ENCODE results near the gene MET.
"Not testable (repeated sequence)": the region's sequence is repeated elsewhere in the genome, so short reads cannot be mapped to it uniquely, and the experiment has no call there.

The MET gene

GRCh38 chr7:116806046-116806944 lies 134.3 kb downstream of the MET start:
- no peak overlapping the region for H3K27ac ChIP-seq (ENCODE audit: low read depth, low read length)
- H3K9ac ChIP-seq (ENCODE audit: low read length), result no peak overlapping the region

DNA sequence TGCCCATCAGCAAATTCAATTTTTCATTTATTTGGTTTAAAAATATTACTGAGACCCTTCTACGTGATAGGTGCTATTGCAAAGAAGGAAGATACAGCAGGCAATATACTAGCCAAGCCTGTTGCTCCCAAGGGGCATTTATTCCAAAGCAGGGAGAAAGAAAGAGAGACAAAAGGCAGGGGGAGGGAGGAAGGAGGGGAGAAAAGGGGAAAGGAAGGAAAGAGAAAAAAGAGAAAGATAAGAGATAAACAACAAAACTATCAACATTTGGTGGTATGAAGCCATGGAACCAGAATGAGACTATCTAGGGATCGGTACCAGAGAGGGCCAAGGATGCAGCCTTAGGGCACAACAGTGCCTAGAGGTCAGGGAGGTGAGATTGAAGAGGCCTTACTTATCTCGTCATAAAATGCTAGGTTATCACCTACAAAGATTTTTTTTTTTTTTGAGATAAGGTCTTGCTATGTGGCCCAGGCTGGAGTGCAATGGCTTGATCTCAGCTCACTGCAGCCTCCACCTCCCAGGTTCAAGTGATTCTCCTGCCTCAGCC lies 135.1 kb downstream of the MET start:
- Histone ChIP-seq H3K27ac (ENCODE audit: low read depth, low read length) (no peak overlapping the region), H3K36me3 (ENCODE audit: insufficient read depth, low read length) (no peaks in the 10 kb centered on the region), H3K9ac (ENCODE audit: low read length) (no peak overlapping the region), H3K27me3 (ENCODE audit: control insufficient read depth in 1 of 2, insufficient read depth in 2 of 2, low read length in 2 of 2) (no peaks in the 10 kb centered on the region), H3K4me1 (ENCODE audit: insufficient read depth, low read length) (peaks cover 27% of the 10 kb centered on the region), H3K4me3 (ENCODE audit: low read depth in 1 of 2, low read length in 2 of 2) (no peak overlapping the region), H3K9me3 (ENCODE audit: low read length) (no peaks in the 10 kb centered on the region)

More at GRCh38 chr7:116806046-116806944, 134.3 kb downstream of the MET start:
- H3K9me3 ChIP-seq (ENCODE audit: low read length), result no peaks in the 10 kb centered on the region
- H3K4me1 ChIP-seq (ENCODE audit: insufficient read depth, low read length), result peaks cover 27% of the 10 kb centered on the region
- no peaks in the 10 kb centered on the region for H3K27me3 ChIP-seq (ENCODE audit: control insufficient read depth in 1 of 2, insufficient read depth in 2 of 2, low read length in 2 of 2)
- H3K4me3 ChIP-seq (ENCODE audit: low read depth in 1 of 2, low read length in 2 of 2), result no peak overlapping the region
- no peaks in the 10 kb centered on the region for H3K36me3 ChIP-seq (ENCODE audit: insufficient read depth, low read length)

GRCh38 chr7:116809636-116810266 lies 137.8 kb downstream of the MET start:
- Histone ChIP-seq H3K4me3 (ENCODE audit: low read depth in 1 of 2, low read length in 2 of 2) (no peak overlapping the region), H3K36me3 (ENCODE audit: insufficient read depth, low read length) (no peaks in the 10 kb centered on the region), H3K27me3 (ENCODE audit: control insufficient read depth in 1 of 2, insufficient read depth in 2 of 2, low read length in 2 of 2) (no peaks in the 10 kb centered on the region), H3K9me3 (ENCODE audit: low read length) (no peaks in the 10 kb centered on the region), H3K27ac (ENCODE audit: low read depth, low read length) (no peak overlapping the region), H3K9ac (ENCODE audit: low read length) (no peak overlapping the region), H3K4me1 (ENCODE audit: insufficient read depth, low read length) (peaks cover 17% of the 10 kb centered on the region)

GRCh38 chr7:116810267-116811116 lies 138.5 kb downstream of the MET start:
- H3K27ac ChIP-seq (ENCODE audit: low read depth, low read length), result no peak overlapping the region
- no peaks in the 10 kb centered on the region for H3K27me3 ChIP-seq (ENCODE audit: control insufficient read depth in 1 of 2, insufficient read depth in 2 of 2, low read length in 2 of 2)
- no peak overlapping the region for H3K4me3 ChIP-seq (ENCODE audit: low read depth in 1 of 2, low read length in 2 of 2)
- no peaks in the 10 kb centered on the region for H3K9me3 ChIP-seq (ENCODE audit: low read length)
- no peak overlapping the region for H3K9ac ChIP-seq (ENCODE audit: low read length)
- peaks cover 10% of the 10 kb centered on the region for H3K4me1 ChIP-seq (ENCODE audit: insufficient read depth, low read length)
- H3K36me3 ChIP-seq (ENCODE audit: insufficient read depth, low read length), result no peaks in the 10 kb centered on the region

DNA sequence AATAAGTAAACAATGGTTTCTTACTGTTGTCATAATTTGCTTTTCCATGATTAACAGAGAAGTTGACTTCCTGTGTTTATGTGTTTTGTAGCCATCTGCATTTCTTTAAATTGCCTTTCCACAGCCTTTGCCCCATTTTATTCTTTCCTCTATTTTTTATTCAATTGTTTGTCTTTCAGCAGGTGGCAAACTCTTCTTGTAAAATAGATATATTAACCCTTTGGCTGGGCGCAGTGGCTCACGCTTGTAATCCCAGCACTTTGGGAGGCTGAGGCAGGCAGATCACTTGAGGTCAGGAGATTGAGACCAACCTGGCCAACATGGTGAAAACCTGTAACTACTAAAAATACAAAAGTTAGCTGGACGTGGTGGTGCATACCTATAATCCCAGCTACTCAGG lies 139.8 kb downstream of the MET start:
- no peaks in the 10 kb centered on the region for H3K27me3 ChIP-seq (ENCODE audit: control insufficient read depth in 1 of 2, insufficient read depth in 2 of 2, low read length in 2 of 2)
- no peak overlapping the region for H3K27ac ChIP-seq (ENCODE audit: low read depth, low read length)
- no peak overlapping the region for H3K9ac ChIP-seq (ENCODE audit: low read length)

GRCh38 chr7:116812860-116813259 lies 140.9 kb downstream of the MET start:
- no peak overlapping the region for H3K4me3 ChIP-seq (ENCODE audit: low read depth in 1 of 2, low read length in 2 of 2)
- H3K36me3 ChIP-seq (ENCODE audit: insufficient read depth, low read length), result no peaks in the 10 kb centered on the region
- H3K27me3 ChIP-seq (ENCODE audit: control insufficient read depth in 1 of 2, insufficient read depth in 2 of 2, low read length in 2 of 2), result no peaks in the 10 kb centered on the region
- H3K4me1 ChIP-seq (ENCODE audit: insufficient read depth, low read length), result peaks cover 6% of the 10 kb centered on the region
- no peak overlapping the region for H3K9ac ChIP-seq (ENCODE audit: low read length)
- H3K27ac ChIP-seq (ENCODE audit: low read depth, low read length), result no peak overlapping the region
- H3K9me3 ChIP-seq (ENCODE audit: low read length), result no peaks in the 10 kb centered on the region

More for the DNA sequence above, 139.8 kb downstream of the MET start:
- Histone ChIP-seq H3K36me3 (ENCODE audit: insufficient read depth, low read length) (no peaks in the 10 kb centered on the region), H3K9me3 (ENCODE audit: low read length) (no peaks in the 10 kb centered on the region), H3K4me1 (ENCODE audit: insufficient read depth, low read length) (peaks cover 6% of the 10 kb centered on the region), H3K4me3 (ENCODE audit: low read depth in 1 of 2, low read length in 2 of 2) (no peak overlapping the region)

DNA sequence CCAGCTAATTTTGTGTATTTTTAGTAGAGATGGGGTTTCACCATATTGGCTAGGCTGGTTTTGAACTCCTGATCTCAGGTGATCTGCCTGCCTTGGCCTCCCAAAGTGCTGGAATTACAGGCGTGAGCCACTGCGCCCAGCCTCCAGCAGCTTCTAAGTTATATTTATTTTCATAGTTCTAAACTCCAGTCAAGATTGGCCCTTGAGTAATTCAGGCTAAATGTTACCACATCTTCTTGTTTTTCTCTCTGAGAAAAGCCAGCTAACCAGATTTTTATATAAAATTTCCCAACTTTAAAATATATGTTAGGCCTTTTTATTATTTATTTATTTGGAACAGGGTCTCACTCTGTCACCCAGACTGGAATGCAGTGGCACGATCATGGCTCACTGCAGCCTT lies 141.4 kb downstream of the MET start:
- not testable (repeated sequence) for H3K9me3 ChIP-seq (ENCODE audit: low read length); H3K4me3 ChIP-seq (ENCODE audit: low read depth in 1 of 2, low read length in 2 of 2); H3K36me3 ChIP-seq (ENCODE audit: insufficient read depth, low read length); H3K9ac ChIP-seq (ENCODE audit: low read length); H3K27me3 ChIP-seq (ENCODE audit: control insufficient read depth in 1 of 2, insufficient read depth in 2 of 2, low read length in 2 of 2); H3K27ac ChIP-seq (ENCODE audit: low read depth, low read length); H3K4me1 ChIP-seq (ENCODE audit: insufficient read depth, low read length)

DNA sequence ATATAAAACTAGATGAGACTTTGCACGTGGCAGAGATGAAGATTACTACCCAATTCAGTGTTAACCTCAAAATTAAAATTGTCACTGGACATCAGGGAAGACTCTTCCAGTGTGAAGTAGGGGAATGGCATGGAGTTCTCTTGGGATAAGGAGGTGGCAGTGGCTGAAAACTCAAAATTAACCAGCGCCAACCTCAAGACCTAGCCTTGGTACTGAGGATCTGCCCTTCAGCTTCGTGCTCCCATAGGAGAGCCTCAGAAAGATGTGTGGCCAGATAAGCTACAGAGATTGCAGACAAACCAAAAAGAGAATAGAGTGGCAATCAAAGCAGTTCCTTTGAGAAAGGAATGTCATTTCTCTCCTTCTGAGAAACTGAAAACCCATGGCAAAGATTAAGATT lies 143.0 kb downstream of the MET start:
- Histone ChIP-seq H3K9ac (ENCODE audit: low read length) (no peak overlapping the region), H3K4me1 (ENCODE audit: insufficient read depth, low read length) (no peaks in the 10 kb centered on the region), H3K27ac (ENCODE audit: low read depth, low read length) (no peak overlapping the region)

GRCh38 chr7:116820149-116820548 lies 148.2 kb downstream of the MET start:
- Histone ChIP-seq H3K4me3 (ENCODE audit: low read depth in 1 of 2, low read length in 2 of 2) (no peak overlapping the region), H3K9ac (ENCODE audit: low read length) (no peak overlapping the region), H3K9me3 (ENCODE audit: low read length) (no peaks in the 10 kb centered on the region), H3K36me3 (ENCODE audit: insufficient read depth, low read length) (no peaks in the 10 kb centered on the region), H3K27ac (ENCODE audit: low read depth, low read length) (no peak overlapping the region), H3K4me1 (ENCODE audit: insufficient read depth, low read length) (no peaks in the 10 kb centered on the region), H3K27me3 (ENCODE audit: control insufficient read depth in 1 of 2, insufficient read depth in 2 of 2, low read length in 2 of 2) (no peaks in the 10 kb centered on the region)

More for the DNA sequence above, 143.0 kb downstream of the MET start:
- Histone ChIP-seq H3K36me3 (ENCODE audit: insufficient read depth, low read length) (no peaks in the 10 kb centered on the region), H3K27me3 (ENCODE audit: control insufficient read depth in 1 of 2, insufficient read depth in 2 of 2, low read length in 2 of 2) (no peaks in the 10 kb centered on the region), H3K9me3 (ENCODE audit: low read length) (no peaks in the 10 kb centered on the region), H3K4me3 (ENCODE audit: low read depth in 1 of 2, low read length in 2 of 2) (no peak overlapping the region)

GRCh38 chr7:116821647-116822046 lies 149.7 kb downstream of the MET start:
- not testable (repeated sequence) for H3K4me1 ChIP-seq (ENCODE audit: insufficient read depth, low read length); H3K9me3 ChIP-seq (ENCODE audit: low read length); H3K27ac ChIP-seq (ENCODE audit: low read depth, low read length)

DNA sequence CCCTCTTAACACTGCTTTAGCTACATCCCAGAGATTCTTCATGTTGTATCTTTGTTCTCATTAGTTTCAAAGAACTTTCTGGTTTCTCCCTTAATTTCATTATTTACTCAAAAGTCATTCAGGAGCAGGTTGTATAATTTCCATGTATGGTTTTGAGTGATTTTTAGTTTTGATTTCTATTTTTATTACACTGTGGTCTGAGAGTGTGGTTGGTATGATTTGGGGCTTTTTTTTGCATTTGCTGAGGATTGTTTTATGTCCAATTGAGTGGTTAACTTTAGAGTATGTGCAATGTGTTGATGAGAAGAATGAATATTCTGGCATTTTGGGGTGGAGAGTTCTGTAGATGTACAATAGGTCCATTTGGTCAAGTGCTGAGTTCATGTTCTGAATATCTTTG lies 152.5 kb downstream of the MET start:
- Histone ChIP-seq H3K9ac (ENCODE audit: low read length) (no peak overlapping the region), H3K27ac (ENCODE audit: low read depth, low read length) (no peak overlapping the region), H3K4me1 (ENCODE audit: insufficient read depth, low read length) (no peaks in the 10 kb centered on the region), H3K27me3 (ENCODE audit: control insufficient read depth in 1 of 2, insufficient read depth in 2 of 2, low read length in 2 of 2) (no peaks in the 10 kb centered on the region), H3K4me3 (ENCODE audit: low read depth in 1 of 2, low read length in 2 of 2) (no peak overlapping the region), H3K9me3 (ENCODE audit: low read length) (no peaks in the 10 kb centered on the region), H3K36me3 (ENCODE audit: insufficient read depth, low read length) (no peaks in the 10 kb centered on the region)

More at GRCh38 chr7:116821647-116822046, 149.7 kb downstream of the MET start:
- not testable (repeated sequence) for H3K4me3 ChIP-seq (ENCODE audit: low read depth in 1 of 2, low read length in 2 of 2); H3K36me3 ChIP-seq (ENCODE audit: insufficient read depth, low read length); H3K9ac ChIP-seq (ENCODE audit: low read length); H3K27me3 ChIP-seq (ENCODE audit: control insufficient read depth in 1 of 2, insufficient read depth in 2 of 2, low read length in 2 of 2)
